Measurements from ENCODE around the gene HEXIM2.
"Not testable (repeated sequence)": the region's sequence is repeated elsewhere in the genome, so short reads cannot be mapped to it uniquely, and the experiment has no call there.

The HEXIM2 gene

GRCh38 chr17:45123076-45123770, 38.5 kb upstream of the HEXIM2 start:
- no peak overlapping the region for H3K27ac ChIP-seq
- TF ChIP-seq ZFX (IDR thresholded peaks at IDR 0.05; ENCODE audit: borderline replicate concordance) = no peak
- TF ChIP-seq, protein P1, sequence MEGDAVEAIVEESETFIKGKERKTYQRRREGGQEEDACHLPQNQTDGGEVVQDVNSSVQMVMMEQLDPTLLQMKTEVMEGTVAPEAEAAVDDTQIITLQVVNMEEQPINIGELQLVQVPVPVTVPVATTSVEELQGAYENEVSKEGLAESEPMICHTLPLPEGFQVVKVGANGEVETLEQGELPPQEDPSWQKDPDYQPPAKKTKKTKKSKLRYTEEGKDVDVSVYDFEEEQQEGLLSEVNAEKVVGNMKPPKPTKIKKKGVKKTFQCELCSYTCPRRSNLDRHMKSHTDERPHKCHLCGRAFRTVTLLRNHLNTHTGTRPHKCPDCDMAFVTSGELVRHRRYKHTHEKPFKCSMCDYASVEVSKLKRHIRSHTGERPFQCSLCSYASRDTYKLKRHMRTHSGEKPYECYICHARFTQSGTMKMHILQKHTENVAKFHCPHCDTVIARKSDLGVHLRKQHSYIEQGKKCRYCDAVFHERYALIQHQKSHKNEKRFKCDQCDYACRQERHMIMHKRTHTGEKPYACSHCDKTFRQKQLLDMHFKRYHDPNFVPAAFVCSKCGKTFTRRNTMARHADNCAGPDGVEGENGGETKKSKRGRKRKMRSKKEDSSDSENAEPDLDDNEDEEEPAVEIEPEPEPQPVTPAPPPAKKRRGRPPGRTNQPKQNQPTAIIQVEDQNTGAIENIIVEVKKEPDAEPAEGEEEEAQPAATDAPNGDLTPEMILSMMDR (IDR thresholded peaks at IDR 0.05) = no peak

DNA sequence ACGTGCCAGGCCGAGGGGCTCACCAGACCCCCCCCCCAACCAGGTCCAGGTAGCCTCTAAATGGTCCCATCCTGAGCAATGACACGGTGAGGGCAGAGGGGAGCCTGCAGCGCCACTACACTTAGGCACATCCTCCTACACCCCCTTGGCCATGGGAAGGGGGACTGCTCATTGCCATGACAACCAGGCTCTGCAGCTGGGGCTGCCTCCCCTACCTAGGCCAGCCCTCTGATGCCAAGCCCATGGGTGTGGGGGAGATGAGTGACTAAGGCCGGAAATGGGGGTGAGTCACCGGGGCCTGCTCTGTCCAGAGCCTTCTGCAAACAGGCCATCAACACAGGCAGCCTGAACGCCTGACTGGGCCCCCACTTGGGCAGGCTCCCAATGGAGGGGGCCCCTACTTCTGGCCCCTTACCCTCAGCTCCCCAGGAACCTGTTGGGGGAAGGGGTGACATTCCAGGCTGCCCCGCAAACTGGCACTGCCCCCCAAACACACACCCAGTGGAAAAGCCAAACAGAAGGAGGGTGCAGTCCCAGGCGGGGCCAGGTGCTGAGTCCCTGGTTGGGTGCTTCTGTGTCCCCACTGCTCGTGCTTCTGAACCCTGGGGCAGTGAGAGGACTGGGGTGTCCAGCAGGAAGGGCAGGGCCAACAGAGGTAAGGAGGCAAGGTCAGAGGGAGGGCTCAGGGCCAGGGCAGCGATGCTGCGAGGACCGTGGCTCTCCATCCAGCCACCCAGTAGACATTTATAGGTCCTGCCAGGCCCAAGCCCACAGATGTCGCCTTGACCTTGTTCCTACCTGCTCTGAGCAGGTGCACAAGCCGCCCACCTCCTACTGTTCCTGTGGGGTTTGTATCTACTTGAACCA, 37.5 kb upstream of the HEXIM2 start:
- no peak overlapping the region for H3K27ac ChIP-seq
- TF ChIP-seq, protein P1 (IDR thresholded peaks at IDR 0.05) = no peak
- no peak for TF ChIP-seq ZFX (IDR thresholded peaks at IDR 0.05; ENCODE audit: borderline replicate concordance)

GRCh38 chr17:45124797-45125122, 36.9 kb upstream of the HEXIM2 start:
- not testable (repeated sequence) for H3K27ac ChIP-seq

DNA sequence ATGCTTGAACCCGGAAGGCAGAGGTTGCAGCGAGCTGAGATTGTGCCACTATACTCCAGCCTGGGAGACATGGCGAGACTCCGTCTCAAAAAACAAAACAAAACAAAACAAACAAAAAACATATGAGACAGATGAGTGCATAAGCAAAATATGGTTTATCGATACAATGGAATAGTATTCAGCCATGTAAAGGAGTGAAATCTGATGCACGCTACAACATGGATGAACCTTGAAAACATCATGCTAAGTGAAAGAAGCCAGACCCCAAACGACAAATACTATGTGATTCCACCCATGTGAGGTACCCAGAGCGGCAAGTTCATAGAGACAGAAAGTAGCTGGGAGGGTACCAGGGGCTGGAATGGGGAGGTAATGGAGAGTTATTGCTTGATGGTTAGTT, 36.2 kb upstream of the HEXIM2 start:
- no peak overlapping the region for H3K27ac ChIP-seq
- TF ChIP-seq, protein P1 (IDR thresholded peaks at IDR 0.05) = no peak
- no peak for TF ChIP-seq ZFX (IDR thresholded peaks at IDR 0.05; ENCODE audit: borderline replicate concordance)

GRCh38 chr17:45127207-45127547, 34.5 kb upstream of the HEXIM2 start:
- TF ChIP-seq, protein P1 (IDR thresholded peaks at IDR 0.05) = no peak
- no peak for TF ChIP-seq ZFX (IDR thresholded peaks at IDR 0.05; ENCODE audit: borderline replicate concordance)
- H3K27ac ChIP-seq = no peak overlapping the region

- TF ChIP-seq, protein P1 (IDR thresholded peaks at IDR 0.05) = no peak
- no peak for TF ChIP-seq ZFX (IDR thresholded peaks at IDR 0.05; ENCODE audit: borderline replicate concordance)
- H3K27ac ChIP-seq = no peak overlapping the region
Measured at GRCh38 chr17:45127548-45128300, 34.0 kb upstream of the HEXIM2 start.

- TF ChIP-seq ZFX (IDR thresholded peaks at IDR 0.05; ENCODE audit: borderline replicate concordance) = no peak
- TF ChIP-seq, protein P1 (IDR thresholded peaks at IDR 0.05) = no peak
- no peak overlapping the region for H3K27ac ChIP-seq
Measured at GRCh38 chr17:45128331-45128730, 33.3 kb upstream of the HEXIM2 start.

All from 22Rv1 (cell line).